GM15510 (cell line): ENCODE measurements around the gene ARHGAP23.

Source experiments
- POLR2A ChIP-seq: IDR thresholded peaks from 3 replicates; pipeline ENCODE4 v1.6.1; 2011; ENCODE audit warnings: borderline replicate concordance; ENCODE audit not compliant: insufficient read length; ENCODE audit errors: extremely low read depth

The ARHGAP23 gene

DNA sequence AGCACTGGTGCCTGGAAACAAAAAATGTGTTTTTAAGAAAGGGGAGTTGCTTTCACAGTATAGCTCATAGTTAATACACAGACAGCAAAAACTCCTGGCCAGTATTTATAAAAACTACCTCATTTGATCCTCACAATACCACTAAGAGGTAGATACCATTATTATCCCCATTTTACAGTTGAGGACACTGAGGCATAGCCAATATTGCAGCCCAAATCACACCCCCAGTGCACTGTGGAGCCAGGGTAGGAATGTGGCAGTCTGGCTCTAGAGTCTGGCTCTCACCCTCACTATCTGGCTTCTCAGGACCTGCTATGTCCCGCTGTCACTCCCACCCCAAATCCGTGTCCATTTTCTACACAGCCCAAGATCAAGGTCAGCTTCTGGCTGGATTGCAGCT lies 2.6 kb downstream of the ARHGAP23 start:
- TF ChIP-seq POLR2A = no peak

- TF ChIP-seq POLR2A = no peak
Observed at GRCh38 chr17:38431346-38432145, 3.3 kb downstream of the ARHGAP23 start.

DNA sequence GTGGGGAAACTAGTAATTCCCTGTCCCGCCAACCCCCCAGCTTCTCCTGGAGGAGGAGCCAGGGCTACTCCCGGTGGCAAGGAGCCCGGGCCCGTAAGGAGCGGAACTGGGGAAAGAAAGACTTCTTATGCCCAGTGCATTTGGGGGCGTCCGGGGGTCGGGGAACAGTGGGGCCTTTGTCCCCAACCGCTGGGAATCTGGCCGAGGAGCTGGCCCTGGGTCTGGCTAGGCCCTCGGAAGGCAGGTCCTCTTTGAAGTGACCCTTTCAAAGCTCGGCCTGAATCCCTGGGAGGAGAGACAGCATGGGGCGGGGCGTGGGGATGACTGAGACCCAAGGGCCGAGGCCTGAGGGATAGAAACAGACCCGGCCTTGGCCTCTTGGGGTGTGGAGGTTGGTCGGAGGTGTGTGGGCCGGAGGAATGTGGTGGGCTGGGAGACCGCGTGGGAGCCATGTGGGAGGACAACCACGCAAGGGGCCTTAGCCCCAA lies 6.0 kb downstream of the ARHGAP23 start:
- no peak for TF ChIP-seq POLR2A

DNA sequence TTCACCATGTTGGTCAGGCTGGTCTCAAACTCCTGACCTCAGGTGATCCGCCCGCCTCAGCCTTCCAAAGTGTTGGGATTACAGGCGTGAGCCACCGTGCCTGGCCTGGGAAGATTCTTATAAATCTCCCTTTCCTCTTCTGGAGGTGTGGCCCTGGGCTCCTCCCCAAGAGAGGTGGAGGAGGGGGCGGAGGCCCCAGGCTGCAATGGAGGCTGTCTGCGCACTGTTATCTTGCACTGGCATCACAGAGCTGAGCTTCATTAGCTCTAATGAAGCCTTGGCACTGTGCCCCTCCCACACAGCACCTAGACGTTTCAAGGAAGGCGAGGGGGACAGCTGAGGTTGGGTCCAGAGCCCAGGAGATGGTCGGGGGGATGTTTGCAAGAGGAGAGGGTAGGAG lies 7.5 kb downstream of the ARHGAP23 start:
- TF ChIP-seq POLR2A = no peak

DNA sequence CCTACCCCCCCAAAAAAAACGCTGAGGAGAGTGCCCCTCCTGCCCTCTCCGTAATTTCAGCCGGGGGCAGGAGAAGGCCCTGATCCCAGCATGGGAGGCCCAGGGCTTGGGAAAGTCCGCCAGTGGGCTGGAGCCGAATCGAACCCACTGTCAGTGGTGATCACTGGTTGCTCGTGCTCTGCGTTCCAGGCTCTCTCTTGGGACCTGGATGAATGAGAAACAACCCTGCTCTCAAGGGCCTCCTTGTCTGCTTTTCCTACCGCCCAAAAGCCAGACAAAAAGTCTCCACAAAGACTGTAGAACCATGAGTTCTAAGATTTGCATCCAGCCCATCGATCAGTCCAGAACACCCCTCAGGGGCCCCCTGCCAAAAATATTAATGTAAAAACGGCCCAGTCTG lies 8.1 kb downstream of the ARHGAP23 start:
- no peak for TF ChIP-seq POLR2A

GRCh38 chr17:38439436-38439835 lies 11.2 kb downstream of the ARHGAP23 start:
- no peak for TF ChIP-seq POLR2A

DNA sequence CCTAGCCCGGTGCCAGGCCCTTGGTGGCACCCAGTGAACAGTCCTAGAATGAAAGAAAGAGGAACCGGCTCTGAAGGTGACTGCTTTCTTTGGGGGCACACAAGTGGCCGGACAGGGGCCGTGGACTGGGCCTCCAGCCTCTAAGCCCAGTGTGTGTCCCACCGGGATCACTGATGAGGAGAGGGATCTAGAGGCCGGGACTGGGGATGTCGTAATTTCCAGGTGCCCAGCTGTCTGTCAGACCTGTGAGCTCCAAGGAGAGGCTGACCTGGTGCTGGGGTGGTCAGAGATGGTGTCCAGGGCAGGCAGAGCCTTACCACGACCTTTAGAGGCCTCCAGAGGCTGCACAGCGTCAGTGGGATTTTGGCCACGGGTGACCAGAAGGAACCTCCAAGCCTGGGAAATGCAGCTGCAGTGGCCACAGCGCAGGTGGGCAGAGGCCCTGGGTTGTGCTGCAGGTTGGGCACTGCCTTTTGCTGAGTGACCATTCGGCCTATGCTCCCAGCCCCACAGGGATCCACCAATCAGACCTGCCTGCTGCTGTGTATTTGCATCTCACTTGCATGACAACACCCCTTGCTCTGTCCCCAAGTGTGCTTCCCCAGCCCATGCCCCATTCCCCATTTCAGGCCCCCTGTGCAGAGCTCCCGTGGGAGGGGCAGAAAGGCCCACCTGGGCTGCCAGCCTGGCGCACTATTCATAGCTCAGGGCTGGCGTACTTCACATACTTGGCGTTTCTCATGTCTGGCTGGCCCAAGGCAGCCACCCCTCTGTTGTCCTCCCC lies 12.5 kb downstream of the ARHGAP23 start:
- no peak for TF ChIP-seq POLR2A

DNA sequence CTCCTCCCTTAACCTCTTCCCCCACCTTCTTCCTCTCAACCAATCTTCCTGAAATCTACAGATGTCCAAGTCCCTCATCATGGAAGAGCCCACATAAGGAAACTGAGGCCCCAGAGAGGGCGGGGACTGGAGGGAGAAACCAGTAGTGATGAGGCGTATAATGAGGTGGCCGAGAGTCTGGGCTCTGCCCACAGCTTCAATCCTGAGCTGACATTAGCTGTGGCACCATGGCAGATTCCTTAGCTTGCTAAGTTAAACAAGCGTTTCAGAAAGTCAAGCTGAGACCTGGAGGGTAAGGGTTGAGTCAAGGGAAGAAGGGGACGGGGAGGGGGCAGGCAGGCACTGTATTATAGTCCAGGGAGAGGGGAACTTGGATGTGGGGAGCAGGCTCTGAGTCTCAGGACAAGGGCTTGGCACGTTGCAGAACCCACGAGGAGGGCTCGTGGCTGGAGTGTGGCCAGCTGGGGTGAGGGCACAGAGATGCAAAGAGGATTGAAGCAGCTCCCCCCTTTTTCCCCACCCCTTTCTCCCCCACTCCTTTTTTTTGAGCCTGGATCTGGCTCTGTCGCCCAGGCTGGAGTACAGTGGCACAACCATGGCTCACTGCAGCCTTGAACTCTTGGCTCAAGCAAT lies 13.3 kb downstream of the ARHGAP23 start:
- TF ChIP-seq POLR2A = no peak

DNA sequence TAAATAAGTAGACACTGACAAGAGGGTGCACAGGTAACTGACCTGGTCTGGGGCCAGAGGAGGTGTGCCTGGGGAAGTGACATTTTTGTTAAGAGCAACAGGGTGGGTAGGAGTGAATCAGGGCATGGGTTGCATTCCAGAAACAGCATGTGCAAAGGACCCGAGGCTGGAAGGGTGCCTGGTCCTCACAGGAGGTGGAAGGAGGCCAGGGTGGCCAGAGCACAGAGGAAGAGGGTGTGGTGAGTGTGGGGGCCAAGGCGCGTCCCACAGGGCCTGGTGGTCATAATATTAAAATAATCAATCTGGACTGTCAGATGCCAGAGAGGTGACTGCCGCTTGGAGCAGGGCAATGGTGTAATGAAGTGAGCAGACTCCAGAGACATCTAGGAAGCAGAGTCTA lies 14.3 kb downstream of the ARHGAP23 start:
- TF ChIP-seq POLR2A = no peak

GRCh38 chr17:38443356-38444031 lies 15.2 kb downstream of the ARHGAP23 start:
- no peak for TF ChIP-seq POLR2A

GRCh38 chr17:38444151-38444550 lies 15.9 kb downstream of the ARHGAP23 start:
- no peak for TF ChIP-seq POLR2A

- no peak for TF ChIP-seq POLR2A
Observed at GRCh38 chr17:38447502-38448085, 19.3 kb downstream of the ARHGAP23 start.

GRCh38 chr17:38448208-38448771 lies 20.0 kb downstream of the ARHGAP23 start:
- no peak for TF ChIP-seq POLR2A

GRCh38 chr17:38449364-38449763 lies 21.1 kb downstream of the ARHGAP23 start:
- no peak for TF ChIP-seq POLR2A

DNA sequence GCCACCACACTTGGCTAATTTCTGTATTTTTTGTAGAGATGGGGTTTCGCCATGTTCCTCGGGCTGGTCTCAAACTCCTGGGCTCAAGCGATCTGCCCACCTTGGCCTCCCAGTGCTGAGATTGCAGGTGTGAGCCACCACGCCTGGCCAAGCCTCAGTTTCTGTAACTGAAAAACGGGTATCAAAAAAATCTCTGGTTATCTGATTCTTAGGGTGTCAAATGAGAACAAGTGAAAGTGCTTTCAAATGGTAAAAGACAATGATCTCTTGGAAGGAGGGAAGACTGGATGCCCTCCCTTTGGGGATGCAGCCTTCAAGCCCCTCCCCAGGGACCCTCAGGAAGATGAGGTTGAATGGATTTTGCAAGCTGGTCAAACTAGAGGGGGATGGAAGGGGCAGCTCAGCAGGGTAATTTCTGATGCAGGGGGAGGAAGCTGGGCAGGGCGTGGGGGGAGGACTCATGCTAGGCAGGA lies 22.3 kb downstream of the ARHGAP23 start:
- no peak for TF ChIP-seq POLR2A
